HG03521 (cell line): ENCODE results near the gene DST.
"Not testable (repeated sequence)": the region's sequence is repeated elsewhere in the genome, so short reads cannot be mapped to it uniquely, and the experiment has no call there.

Experiments
- ATAC-seq: cut with Tn5 transposase; IDR thresholded peaks from one replicate; pipeline ENCODE4 v1.9.1; 2021; ENCODE audit warnings: mild to moderate bottlenecking, moderate library complexity; ENCODE audit not compliant: unreplicated experiment

Gene DST

DNA sequence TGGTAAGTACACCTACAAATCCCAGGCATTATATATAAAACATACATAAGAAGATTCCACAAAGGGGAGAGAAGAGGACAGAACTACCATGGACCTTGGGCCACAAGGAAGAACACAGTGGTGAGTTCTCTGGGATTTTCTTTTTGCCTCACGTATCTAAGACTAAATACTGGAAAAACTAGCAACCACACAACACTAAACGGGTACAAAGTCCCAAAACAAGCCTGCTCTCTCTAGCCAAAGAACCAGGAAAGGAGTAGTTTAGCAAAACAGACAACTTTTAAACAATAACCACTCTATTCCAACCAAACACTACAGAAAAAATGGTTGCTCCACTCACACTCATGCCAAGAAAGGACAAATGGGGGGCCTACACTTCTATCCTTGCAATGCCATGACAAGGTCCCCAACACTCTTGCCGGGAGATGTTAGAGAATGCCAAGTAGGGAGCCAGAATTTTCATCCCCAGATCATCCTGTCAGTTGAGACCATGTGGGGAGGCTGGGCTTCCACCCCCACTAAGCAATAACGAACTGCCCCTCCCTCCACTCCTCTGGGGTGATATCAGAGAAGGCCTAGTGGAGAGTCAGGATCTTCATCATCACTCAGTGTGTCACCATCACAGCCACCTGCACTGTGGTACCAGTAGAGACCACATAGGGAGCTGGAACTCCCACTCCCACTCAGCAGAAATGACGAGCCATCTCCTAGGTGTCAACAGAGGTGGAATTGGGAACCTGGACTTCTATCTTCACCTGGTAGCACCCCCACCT lies 123.5 kb downstream of the DST start:
- no peak for ATAC-seq

DNA sequence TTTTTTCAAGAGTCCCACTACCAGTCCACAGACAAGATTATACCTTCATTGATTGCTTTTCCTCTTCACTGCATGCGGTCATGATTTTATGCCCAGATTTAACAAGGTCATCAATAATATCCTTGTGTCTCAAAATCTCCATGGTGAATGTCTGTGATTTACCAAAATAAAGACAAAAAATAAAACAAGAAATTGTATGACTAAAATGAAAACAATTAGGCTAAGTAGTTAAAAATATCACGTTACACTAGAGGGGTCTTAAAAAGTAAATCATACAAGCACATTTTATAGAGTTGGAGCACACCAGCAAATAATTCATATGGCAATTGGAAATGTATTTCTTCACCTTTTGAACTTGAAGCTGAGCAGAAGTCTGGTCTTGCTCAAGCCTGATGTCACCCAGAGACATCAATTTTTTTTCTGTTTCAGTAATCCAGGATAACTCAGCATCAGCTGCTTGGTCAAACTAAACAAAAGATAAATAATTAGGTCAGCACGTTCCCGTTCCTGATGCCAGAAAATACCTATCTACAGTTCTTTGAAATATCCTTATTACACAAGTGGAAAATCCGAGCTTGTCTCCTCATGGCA lies 125.4 kb downstream of the DST start:
- ATAC-seq = no peak

DNA sequence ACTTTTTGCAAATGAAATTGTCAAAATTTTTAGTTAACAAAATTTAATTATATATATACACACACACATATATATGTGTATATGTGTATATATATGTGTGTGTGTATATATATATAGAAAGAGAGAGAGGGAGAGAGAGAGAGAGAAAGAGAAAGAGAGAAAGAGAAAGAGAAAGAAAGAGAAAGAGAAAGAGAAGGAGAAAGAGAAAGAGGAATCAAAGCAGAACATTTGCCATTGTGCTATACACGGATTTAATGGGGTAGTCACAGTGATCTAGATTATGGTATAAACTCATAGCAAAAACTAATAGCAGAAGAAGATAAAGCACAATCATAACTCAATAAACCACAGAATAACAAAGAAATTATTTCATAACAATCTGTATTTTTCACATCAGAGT lies 126.7 kb downstream of the DST start:
- no peak for ATAC-seq

DNA sequence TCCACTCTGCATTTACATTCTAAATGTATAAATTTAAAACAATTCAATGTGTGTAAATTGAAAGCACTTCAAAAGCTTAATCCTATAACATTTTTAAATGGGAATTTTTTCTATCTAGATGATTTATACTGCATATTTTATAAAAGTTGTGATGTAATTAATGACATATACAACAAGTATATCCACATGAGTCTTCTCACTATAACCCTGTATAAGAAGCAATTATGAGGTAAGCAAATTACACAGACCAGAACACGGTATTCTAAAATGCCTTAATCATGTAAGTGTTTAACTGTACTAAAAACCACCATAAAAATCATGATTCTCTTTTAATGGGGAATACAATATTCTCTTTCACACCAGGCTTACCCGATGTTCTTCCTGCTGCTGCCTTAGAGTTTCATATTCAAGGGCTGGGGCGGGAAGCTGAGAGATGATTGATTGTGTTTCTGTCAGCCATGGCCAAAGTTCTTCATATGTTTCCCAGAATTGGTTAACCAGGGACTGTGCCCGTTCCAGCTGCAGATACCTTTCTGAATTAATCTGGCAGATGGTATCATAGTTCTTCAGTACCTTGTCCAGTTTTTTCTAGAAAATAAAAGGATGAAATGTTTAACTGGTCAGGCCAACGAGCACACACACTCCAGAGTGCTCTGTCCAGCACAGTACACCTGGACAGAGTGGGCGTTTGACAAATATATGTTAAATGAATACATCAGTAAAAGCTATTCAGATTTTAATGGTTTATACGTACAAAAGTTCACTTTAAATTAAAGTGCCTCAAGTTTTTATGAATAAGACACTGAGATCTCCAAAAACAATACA lies 127.4 kb downstream of the DST start:
- no peak for ATAC-seq

DNA sequence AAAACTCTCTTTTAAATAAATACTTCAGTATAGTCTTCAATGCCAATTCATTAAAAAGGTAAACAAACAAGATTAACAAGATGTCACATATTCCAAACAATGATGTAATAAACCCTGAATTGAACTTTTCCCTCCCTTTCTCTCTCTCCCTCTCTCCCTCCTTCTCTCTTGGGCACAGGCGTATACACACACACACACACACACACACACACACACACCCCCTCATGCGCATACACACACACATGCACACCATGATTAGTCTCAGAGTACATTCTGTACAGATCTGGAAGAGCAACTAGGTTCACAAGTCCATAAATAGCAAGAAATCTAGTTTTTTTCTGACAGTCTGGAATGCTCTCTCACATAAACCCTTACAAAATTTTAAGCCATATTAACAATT lies 128.3 kb downstream of the DST start:
- no peak for ATAC-seq

DNA sequence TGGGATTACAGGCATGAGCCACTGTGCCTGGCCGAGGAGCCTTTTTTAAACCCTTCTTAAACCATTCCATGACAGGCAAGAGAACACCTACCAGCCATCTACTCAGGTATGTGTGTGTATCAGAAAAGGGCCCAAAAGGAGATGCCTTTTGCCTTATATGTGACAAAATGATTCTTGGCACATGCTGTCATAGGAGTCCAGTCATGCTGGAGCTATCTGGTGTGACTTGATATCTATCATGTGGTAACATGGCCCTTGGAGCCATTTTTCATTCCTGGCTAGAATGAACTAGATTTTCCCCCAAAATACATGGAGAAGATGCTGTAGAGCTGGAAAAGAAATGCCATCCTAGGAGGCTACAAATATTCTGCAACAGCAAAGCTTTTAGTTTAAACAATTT lies 129.1 kb downstream of the DST start:
- ATAC-seq = no peak

GRCh38 chr6:56511591-56511990 lies 131.1 kb downstream of the DST start:
- no peak for ATAC-seq

DNA sequence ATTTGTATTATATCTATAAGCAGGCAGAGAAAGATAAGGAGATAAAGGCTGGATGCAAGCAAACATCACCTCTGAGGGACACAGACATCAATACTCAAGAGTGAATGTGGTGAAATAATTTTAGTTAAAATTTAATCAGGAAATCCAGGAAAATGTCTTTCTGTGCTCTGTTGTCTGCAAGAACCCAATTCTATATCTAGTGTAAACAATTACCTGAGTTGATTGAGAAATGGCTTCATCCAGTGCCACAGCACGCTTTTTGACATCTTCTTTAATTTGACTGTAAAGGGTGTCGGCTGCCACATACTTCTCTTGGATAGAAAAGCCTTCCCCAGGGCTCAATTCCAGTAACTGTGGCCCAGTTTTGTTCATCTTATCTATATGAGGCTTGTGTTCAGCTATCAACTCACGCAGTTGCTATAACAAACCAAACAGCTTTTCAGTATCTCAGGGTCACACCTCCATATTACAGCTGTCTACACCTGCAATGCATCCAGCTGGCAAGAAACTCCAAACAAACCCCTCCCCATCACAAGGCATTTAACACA lies 131.6 kb downstream of the DST start:
- no peak for ATAC-seq

- no peak for ATAC-seq
Observed at GRCh38 chr6:56509031-56509430, 133.7 kb downstream of the DST start.

DNA sequence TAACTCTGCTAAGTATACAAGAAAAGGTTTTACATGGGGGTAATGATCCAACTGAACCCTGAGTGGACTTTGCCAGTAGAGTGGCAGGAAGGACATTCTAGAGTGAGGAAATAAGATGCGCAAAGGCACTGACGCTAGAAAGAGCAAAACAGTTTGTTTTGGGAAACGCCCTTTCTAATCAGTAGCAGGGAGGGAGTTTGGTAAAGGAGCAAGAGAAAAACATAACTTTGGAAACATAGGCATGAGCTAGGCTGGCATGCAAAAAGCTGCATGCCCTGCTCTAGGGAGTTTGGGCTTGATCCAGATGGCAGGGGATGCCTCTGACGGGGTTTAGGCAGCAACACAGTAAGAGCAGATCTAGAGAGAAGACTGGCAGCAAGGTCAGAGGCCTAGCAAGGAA lies 135.2 kb downstream of the DST start:
- no peak for ATAC-seq

- no peak for ATAC-seq
Observed at GRCh38 chr6:56505512-56506260, 137.0 kb downstream of the DST start.

- no peak for ATAC-seq
Observed at GRCh38 chr6:56501993-56502392, 140.7 kb downstream of the DST start.

DNA sequence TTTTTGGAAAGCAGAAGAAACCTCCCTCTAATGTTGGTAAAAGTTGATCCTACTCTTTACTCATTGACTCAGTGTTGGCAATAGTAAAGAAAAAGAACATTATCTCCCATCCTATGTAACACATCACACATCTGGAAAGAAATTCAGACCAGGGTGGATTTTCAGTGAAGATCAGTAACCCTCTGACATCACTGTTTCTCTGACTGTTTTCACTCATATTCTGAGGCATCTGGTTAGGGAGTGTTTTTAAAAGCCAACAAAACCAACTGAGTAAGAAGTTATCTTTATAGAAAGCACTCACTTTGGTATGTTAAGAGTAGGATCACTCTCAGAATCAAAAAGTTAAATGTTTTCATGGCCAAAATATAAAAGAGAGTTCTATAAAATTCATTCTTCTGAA lies 143.6 kb downstream of the DST start:
- ATAC-seq = no peak

DNA sequence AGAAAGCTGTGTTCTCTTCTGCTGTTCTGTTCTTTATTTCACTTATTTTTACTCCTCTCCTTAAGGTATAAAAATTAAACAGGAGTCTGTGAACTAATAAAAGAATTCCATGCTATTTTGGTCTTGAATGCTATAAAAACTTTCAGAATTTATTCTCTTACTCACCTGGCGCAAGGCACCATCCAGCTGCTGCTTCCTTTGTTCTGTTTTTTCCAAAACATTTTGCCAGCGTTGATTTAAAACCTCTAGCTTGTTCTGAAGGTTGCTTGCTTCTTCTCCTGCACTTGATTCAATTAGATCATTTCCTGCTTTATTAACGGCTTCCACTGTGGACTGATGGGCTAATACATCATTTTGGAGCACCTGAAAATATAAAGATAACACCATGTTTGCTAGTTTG lies 145.0 kb downstream of the DST start:
- no peak for ATAC-seq

- no peak for ATAC-seq
Observed at GRCh38 chr6:56497240-56497639, 145.4 kb downstream of the DST start.

GRCh38 chr6:56496650-56497049 lies 146.0 kb downstream of the DST start:
- ATAC-seq = not testable (repeated sequence)

DNA sequence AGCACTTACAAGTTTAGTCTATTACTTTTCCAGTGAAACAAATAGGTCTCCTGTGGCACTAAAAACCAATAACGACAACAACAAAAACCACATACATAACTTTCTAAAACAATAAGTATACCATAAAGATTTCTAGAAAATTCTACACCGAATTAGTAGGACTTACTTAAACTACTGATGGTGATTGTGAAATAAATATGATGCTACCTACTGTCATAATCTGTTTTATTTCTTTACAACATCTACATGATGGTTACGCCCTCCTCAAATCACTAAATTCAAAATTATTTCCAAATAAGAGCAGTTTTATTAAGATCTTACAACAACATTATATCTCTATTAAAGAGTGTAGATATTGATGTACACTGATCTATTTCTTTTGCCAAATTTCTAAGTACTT lies 147.0 kb downstream of the DST start:
- no peak for ATAC-seq

GRCh38 chr6:56491606-56492328 lies 150.9 kb downstream of the DST start:
- no peak for ATAC-seq

- ATAC-seq = no peak
Observed at GRCh38 chr6:56490993-56491392, 151.7 kb downstream of the DST start.

DNA sequence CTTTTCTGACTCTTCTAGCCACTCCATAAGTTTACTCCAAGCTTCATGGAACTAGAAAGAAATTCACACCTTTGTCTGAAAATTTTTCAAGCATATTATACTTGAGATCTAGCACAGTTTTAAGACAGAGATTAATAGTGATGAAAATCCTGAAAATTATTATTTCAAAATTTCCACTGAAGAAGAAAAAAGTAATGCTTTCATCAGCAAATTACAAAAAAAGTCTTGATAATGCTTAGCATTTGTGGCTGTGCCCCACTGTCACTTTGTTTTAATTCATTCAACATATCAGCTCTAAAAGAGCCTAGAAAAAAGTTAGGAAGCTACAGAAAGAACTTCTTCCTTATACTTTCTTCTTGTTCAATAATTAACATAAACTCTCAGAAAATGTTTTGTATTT lies 153.1 kb downstream of the DST start:
- ATAC-seq = no peak
